Activated naive CD4-positive, alpha-beta T cell treated with anti-CD3 and anti-CD28 coated beads, Interleukin-2, amount 50 U/mL, for 72 hours (primary cell): Measurements from ENCODE around the gene TK1. TPM values are rescaled to one million over a fixed set of nuclear protein-coding genes. Genes with fewer than 3 reads are reported as not detected.

Source experiments
- ATAC-seq, 2 donors: fragments of 150-1000 bp; cut with Tn5 transposase; 2 replicates each; pipeline ENCODE4 v1.10.0; 2021; ENCODE audit warnings: mild to moderate bottlenecking in 2 of 2, moderate library complexity in 2 of 2
- DNase-seq, 2 donors: peaks; one replicate each; pipeline ENCODE4 v3.0.0; 2021 to 2022; ENCODE audit warnings: low spot score in 2 of 2
- H3K27ac Mint-ChIP-seq, 2 donors: one replicate each; pipeline ENCODE4 v1.8.0; 2022; ENCODE audit warnings: mild to moderate bottlenecking in 2 of 2, mixed read lengths in 2 of 2
- H3K36me3 Mint-ChIP-seq, 2 donors: one replicate each; pipeline ENCODE4 v1.8.0; 2022; ENCODE audit warnings: mixed read lengths in 2 of 2
- H3K9me3 Mint-ChIP-seq, 2 donors: one replicate each; pipeline ENCODE4 v1.8.0; 2022; ENCODE audit warnings: mixed read lengths in 2 of 2
- total RNA-seq, 2 donors: library from RNA; stranded (reverse); gene quantifications; one replicate each; pipeline ENCODE4 v1.2.3, GENCODE V29; 2022

Gene TK1
- total RNA-seq, 2 donors from 2014 or later = 129 to 234 TPM

GRCh38 chr17:78197147-78197832, 10.4 kb upstream of the TK1 start:
- no peak for ATAC-seq
- no peaks in the 10 kb centered on the region for H3K9me3 Mint-ChIP-seq

GRCh38 chr17:78196716-78197115, 9.9 kb upstream of the TK1 start:
- no peak for DNase-seq
- Mint-ChIP-seq H3K36me3 (peaks cover 0 to 12% of the 10 kb centered on the region in 2 donors), H3K9me3 (no peaks in the 10 kb centered on the region), H3K27ac (no peak overlapping the region)
- no peak for ATAC-seq

More at GRCh38 chr17:78197147-78197832, 10.4 kb upstream of the TK1 start:
- DNase-seq = no peak
- Mint-ChIP-seq H3K27ac (peak overlapping the region in 1 of 2 donors; percentile 50), H3K36me3 (peaks cover 0 to 12% of the 10 kb centered on the region in 2 donors)

- peaks cover 34 to 50% of the 10 kb centered on the region in 2 donors for H3K36me3 Mint-ChIP-seq
- H3K27ac Mint-ChIP-seq = peak overlapping the region; percentile 86 to 93
- H3K9me3 Mint-ChIP-seq = no peaks in the 10 kb centered on the region
- ATAC-seq (peak in 1 of 2 donors; percentile 1), DNase-seq (no peak)
These were observed 716 bp downstream of the TK1 start for GRCh38 chr17:78185981-78186691.

GRCh38 chr17:78184868-78185267, 2.0 kb downstream of the TK1 start:
- peak overlapping the region in 1 of 2 donors; percentile 9 for H3K27ac Mint-ChIP-seq
- no peak for ATAC-seq
- peaks cover 35 to 49% of the 10 kb centered on the region in 2 donors for H3K36me3 Mint-ChIP-seq
- no peak for DNase-seq
- no peaks in the 10 kb centered on the region for H3K9me3 Mint-ChIP-seq

GRCh38 chr17:78184351-78184750, 2.5 kb downstream of the TK1 start:
- peaks cover 37 to 54% of the 10 kb centered on the region in 2 donors for H3K36me3 Mint-ChIP-seq
- H3K27ac Mint-ChIP-seq = peak overlapping the region in 1 of 2 donors; percentile 57
- ATAC-seq (no peak), DNase-seq (no peak)
- no peaks in the 10 kb centered on the region for H3K9me3 Mint-ChIP-seq

GRCh38 chr17:78183916-78184315, 2.9 kb downstream of the TK1 start:
- Mint-ChIP-seq H3K36me3 (peaks cover 41 to 59% of the 10 kb centered on the region in 2 donors), H3K27ac (peak overlapping the region in 1 of 2 donors; percentile 44), H3K9me3 (no peaks in the 10 kb centered on the region)
- ATAC-seq (no peak), DNase-seq (no peak)

GRCh38 chr17:78182504-78182903, 4.3 kb downstream of the TK1 start:
- no peak for DNase-seq
- Mint-ChIP-seq H3K9me3 (no peaks in the 10 kb centered on the region), H3K27ac (no peak overlapping the region), H3K36me3 (peaks cover 48 to 62% of the 10 kb centered on the region in 2 donors)
- ATAC-seq = no peak

GRCh38 chr17:78180508-78180907, 6.3 kb downstream of the TK1 start:
- H3K9me3 Mint-ChIP-seq = no peaks in the 10 kb centered on the region
- ATAC-seq (no peak), DNase-seq (no peak)
- peak overlapping the region in 1 of 2 donors; percentile 3 for H3K27ac Mint-ChIP-seq
- peaks cover 48 to 62% of the 10 kb centered on the region in 2 donors for H3K36me3 Mint-ChIP-seq

- Mint-ChIP-seq H3K36me3 (peaks cover 46 to 60% of the 10 kb centered on the region in 2 donors), H3K9me3 (no peaks in the 10 kb centered on the region), H3K27ac (no peak overlapping the region)
- DNase-seq (no peak), ATAC-seq (no peak)
These were observed 6.8 kb downstream of the TK1 start for GRCh38 chr17:78180083-78180482.

GRCh38 chr17:78179372-78179771, 7.5 kb downstream of the TK1 start:
- DNase-seq (no peak), ATAC-seq (peak in 1 of 2 donors; percentile 59)
- Mint-ChIP-seq H3K9me3 (no peaks in the 10 kb centered on the region), H3K36me3 (peaks cover 39 to 53% of the 10 kb centered on the region in 2 donors), H3K27ac (peak overlapping the region in 1 of 2 donors; percentile 44)

- DNase-seq (peak; percentile 78 to 83), ATAC-seq (peak; percentile 60 to 71)
- no peaks in the 10 kb centered on the region for H3K9me3 Mint-ChIP-seq
- peak overlapping the region in 1 of 2 donors; percentile 52 for H3K27ac Mint-ChIP-seq
- H3K36me3 Mint-ChIP-seq = peaks cover 31 to 49% of the 10 kb centered on the region in 2 donors
These were observed 10.3 kb downstream of the TK1 start for GRCh38 chr17:78176548-78177025.

- no peak for ATAC-seq
- Mint-ChIP-seq H3K9me3 (no peaks in the 10 kb centered on the region), H3K27ac (peak overlapping the region; percentile 74 to 85), H3K36me3 (peaks cover 25 to 42% of the 10 kb centered on the region in 2 donors)
- DNase-seq = no peak
These were observed 11.2 kb downstream of the TK1 start for GRCh38 chr17:78175643-78175981.

- DNase-seq (no peak), ATAC-seq (no peak)
- H3K36me3 Mint-ChIP-seq = peaks cover 20 to 36% of the 10 kb centered on the region in 2 donors
- no peaks in the 10 kb centered on the region for H3K9me3 Mint-ChIP-seq
- peak overlapping the region; percentile 65 to 83 for H3K27ac Mint-ChIP-seq
These were observed 11.8 kb downstream of the TK1 start for GRCh38 chr17:78174870-78175642.

GRCh38 chr17:78174346-78174869, 12.4 kb downstream of the TK1 start:
- H3K27ac Mint-ChIP-seq = peak overlapping the region; percentile 83 to 95
- ATAC-seq (no peak), DNase-seq (no peak)
- no peaks in the 10 kb centered on the region for H3K9me3 Mint-ChIP-seq
- H3K36me3 Mint-ChIP-seq = peaks cover 19 to 31% of the 10 kb centered on the region in 2 donors

GRCh38 chr17:78173097-78173715, 13.6 kb downstream of the TK1 start:
- DNase-seq (no peak), ATAC-seq (peak; percentile 39 to 51)
- Mint-ChIP-seq H3K36me3 (peaks cover 7 to 19% of the 10 kb centered on the region in 2 donors), H3K27ac (peak overlapping the region; percentile 83 to 95), H3K9me3 (no peaks in the 10 kb centered on the region)
